Effector memory CD4-positive, alpha-beta T cell (primary cell): ENCODE measurements around the gene PSMD13.
"Not testable (repeated sequence)": the region's sequence is repeated elsewhere in the genome, so short reads cannot be mapped to it uniquely, and the experiment has no call there.

Source experiments
- DNase-seq, 3 donors: peaks; one replicate each; pipeline ENCODE4 v3.0.0-alpha.2; 2020
- H3K27ac ChIP-seq: 2 replicates; pipeline ENCODE4 v1.7.0; 2013; ENCODE audit warnings: mild to moderate bottlenecking, low read length, moderate library complexity; ENCODE audit not compliant: insufficient read depth, poor library complexity, severe bottlenecking
- H3K27me3 ChIP-seq: replicated peaks from 2 replicates; pipeline ENCODE4 v1.7.0; 2013; ENCODE audit warnings: mild to moderate bottlenecking, low read length; ENCODE audit not compliant: insufficient read depth, control insufficient read depth, poor library complexity, severe bottlenecking
- H3K36me3 ChIP-seq: 2 replicates; pipeline ENCODE4 v1.7.0; 2013; ENCODE audit warnings: mild to moderate bottlenecking, low read length, moderate library complexity; ENCODE audit not compliant: control insufficient read depth, insufficient read depth
- H3K4me1 ChIP-seq: 2 replicates; pipeline ENCODE4 v1.7.0; 2013; ENCODE audit warnings: low read length, mild to moderate bottlenecking; ENCODE audit not compliant: control insufficient read depth, insufficient read depth, poor library complexity, severe bottlenecking
- H3K4me3 ChIP-seq: 2 replicates; pipeline ENCODE4 v1.7.0; 2013; ENCODE audit warnings: low read length, low read depth, mild to moderate bottlenecking; ENCODE audit not compliant: insufficient read depth, poor library complexity, severe bottlenecking
- H3K9me3 ChIP-seq: 2 replicates; pipeline ENCODE4 v1.7.0; 2013; ENCODE audit warnings: mild to moderate bottlenecking, low read length, moderate library complexity; ENCODE audit not compliant: control insufficient read depth

PSMD13 gene

DNA sequence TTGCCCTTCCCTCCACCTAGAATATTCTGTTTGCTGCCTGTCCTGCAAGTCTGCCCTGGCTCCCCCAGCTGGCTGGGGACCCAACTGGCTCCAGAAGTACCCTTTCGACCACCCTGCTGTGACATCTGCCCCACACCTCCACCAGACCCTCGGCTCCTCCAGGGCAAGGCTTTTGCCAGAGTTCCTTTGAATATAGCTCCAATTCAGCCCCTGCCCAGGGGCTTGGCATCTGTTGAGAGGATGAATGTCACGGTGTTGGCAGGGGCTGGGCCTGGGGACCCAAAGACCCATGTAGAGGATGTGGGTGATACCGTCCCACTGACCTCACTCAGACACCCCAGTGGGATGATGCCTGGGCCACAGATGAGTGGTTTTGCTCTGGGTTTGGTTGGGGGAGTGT is 45.4 kb downstream of the PSMD13 start:
- Histone ChIP-seq H3K4me3 (peak overlapping the region; percentile 63), H3K27me3 (no peaks in the 10 kb centered on the region), H3K4me1 (peaks cover 53% of the 10 kb centered on the region), H3K9me3 (no peaks in the 10 kb centered on the region), H3K36me3 (no peaks in the 10 kb centered on the region), H3K27ac (no peak overlapping the region)
- no peak for DNase-seq

DNA sequence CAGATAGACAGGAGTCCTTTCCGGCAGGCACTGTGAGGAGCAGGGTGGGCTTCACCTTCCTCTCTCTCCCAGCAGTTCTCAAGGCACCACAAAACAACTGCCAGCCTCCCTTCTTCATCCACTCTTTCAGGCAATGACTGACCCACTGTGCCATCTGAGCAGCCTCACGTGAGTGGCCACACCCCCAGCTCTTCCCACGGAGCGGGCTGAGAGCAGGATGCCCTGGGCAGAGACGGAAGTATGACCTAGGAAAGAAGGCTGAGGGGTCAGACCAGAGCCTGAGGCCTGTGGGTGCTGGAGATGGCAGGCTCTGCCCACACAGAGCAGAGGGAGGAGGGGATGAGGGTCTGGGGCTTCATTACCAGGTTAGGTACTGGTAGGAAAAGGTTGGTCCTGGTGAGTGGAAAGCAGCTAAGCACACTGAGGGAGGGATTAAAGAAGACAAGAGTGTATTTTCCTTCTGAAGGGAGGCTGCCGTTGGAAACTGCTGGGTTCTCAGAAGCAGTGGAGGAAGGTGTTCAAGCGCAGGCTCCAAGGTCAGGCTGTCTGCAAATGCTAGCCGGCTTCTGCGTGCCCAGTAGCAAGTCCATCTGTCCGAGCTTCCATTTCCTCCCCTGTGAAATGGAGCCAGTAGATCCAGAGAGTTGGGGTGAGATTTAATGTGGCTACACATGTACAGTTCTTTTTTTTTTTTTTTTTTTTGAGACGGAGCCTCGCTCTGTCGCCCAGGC is 46.0 kb downstream of the PSMD13 start:
- DNase-seq = no peak
- H3K36me3 ChIP-seq = no peaks in the 10 kb centered on the region
- H3K27me3 ChIP-seq = no peaks in the 10 kb centered on the region
- H3K4me3 ChIP-seq = no peak overlapping the region
- H3K27ac ChIP-seq = no peak overlapping the region
- H3K4me1 ChIP-seq = peaks cover 53% of the 10 kb centered on the region
- H3K9me3 ChIP-seq = no peaks in the 10 kb centered on the region

DNA sequence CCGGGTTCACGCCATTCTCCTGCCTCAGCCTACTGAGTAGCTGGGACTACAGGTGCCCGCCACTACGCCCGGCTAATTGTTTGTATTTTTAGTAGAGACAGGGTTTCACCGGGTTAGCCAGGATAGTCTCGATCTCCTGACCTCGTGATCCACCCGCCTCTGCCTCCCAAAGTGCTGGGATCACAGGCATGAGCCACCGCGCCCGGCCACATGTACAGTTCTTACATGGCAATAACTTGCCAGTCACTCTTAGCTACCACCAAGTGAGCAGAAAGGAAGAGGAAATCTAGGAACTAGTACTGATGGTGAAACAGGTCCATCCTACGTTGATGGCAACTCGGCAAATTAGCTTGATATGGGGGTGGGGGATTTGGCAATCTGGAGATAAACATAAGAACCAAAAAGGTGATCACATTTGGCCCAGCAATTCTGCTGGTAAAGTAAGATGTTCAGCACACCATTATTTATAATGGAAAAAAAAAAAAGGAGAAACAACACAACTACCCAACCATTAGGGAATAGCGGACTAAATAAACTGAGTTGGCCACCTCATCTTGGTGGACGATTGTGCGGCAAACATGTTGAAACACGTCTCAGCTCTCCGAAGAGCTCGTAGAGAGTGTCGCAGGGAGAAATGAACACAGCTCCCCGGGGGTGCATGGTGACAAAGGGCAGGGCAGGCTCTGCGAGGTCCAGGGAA is 46.8 kb downstream of the PSMD13 start:
- Histone ChIP-seq H3K4me3 (no peak overlapping the region), H3K4me1 (peaks cover 51% of the 10 kb centered on the region), H3K36me3 (no peaks in the 10 kb centered on the region), H3K9me3 (no peaks in the 10 kb centered on the region), H3K27me3 (no peaks in the 10 kb centered on the region), H3K27ac (no peak overlapping the region)
- no peak for DNase-seq

DNA sequence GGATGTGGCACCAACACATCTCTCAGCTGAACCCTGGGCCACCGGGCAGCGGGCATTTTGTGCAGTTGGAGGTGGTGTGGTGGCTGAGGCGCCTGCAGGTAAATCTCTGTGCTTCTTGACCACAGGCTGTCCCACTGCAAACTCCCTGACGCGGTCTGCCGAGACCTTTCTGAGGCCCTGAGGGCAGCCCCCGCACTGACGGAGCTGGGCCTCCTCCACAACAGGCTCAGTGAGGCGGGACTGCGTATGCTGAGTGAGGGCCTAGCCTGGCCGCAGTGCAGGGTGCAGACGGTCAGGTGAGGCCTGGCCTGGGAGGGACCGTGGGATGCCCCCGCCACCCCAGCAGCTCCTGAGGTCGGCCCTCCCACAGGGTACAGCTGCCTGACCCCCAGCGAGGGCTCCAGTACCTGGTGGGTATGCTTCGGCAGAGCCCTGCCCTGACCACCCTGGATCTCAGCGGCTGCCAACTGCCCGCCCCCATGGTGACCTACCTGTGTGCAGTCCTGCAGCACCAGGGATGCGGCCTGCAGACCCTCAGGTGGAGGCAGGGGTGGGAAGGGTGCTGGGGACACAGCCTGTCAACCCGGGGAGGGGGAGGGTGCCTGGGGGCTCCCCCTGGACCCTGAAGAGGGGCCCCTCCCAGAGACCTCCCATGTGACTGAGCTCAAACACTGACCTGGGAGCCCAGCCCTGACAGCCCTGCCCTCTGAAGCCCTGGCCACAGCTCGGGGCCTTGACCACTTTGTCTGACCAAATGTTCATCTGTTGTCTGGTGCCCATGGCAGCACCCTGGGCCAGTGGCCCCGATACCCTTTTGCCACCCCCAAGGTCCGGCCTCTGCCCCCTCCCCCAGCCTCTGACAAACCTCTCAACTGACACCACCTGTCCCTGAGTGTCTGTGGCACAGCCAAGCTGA is 47.6 kb downstream of the PSMD13 start:
- Histone ChIP-seq H3K27ac (no peak overlapping the region), H3K4me3 (no peak overlapping the region), H3K36me3 (no peaks in the 10 kb centered on the region), H3K27me3 (no peaks in the 10 kb centered on the region), H3K9me3 (no peaks in the 10 kb centered on the region), H3K4me1 (peaks cover 43% of the 10 kb centered on the region)
- no peak for DNase-seq

DNA sequence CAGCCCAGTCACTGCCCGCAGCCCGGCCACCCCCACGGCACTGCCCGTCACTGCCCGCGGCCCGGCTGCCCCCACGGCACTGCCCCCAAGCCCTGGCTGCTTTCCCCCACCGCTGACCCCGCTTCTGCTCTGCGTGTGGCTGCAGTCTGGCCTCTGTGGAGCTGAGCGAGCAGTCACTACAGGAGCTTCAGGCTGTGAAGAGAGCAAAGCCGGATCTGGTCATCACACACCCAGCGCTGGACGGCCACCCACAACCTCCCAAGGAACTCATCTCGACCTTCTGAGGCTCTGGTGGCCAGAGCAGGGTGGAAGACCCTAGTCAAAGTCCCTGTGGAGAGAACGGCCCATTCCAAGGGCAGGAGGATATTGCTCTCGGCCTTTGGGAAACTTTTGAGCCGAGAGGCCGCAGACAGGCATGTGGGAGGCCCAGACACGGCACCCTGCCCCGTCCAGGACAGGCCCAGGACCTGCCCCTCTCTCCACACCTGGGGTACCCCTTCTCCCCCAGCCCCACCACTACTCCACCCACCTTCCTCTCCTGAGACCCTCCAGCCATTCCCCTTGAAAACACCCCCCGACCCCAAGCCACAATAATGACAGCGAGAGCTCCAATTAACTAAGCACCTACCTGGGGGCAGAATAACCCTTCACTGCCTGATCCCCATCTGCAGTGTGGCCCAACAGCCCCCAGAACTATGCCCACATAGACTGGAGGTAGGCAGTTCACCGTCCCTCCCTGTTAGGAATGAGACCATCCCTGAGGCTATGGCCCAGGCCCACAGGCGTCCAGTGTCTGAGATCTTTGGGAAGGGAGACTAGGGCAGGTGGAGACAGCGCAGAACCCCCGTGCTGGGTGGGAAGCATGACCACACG is 48.5 kb downstream of the PSMD13 start:
- Histone ChIP-seq H3K36me3 (peaks cover 3% of the 10 kb centered on the region), H3K9me3 (no peaks in the 10 kb centered on the region), H3K4me3 (no peak overlapping the region), H3K27ac (no peak overlapping the region), H3K4me1 (peaks cover 36% of the 10 kb centered on the region), H3K27me3 (no peaks in the 10 kb centered on the region)
- DNase-seq = no peak

DNA sequence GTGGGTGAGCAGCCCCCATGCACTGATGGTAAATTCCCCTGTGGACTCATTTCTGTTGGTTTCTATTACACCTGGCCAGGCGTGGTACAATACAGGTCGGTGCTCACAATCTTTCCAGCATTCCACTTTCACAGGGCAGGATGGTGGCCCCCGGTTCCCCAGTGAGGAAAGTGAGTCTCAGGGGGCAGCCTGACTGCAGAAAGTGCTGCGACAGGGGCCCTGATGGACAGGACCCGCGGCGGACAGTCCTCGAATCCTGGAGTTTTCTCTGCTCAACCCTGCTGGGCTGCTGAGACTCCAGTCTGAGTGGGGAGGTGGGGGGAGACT is 49.1 kb downstream of the PSMD13 start:
- H3K4me1 ChIP-seq = peaks cover 30% of the 10 kb centered on the region
- peaks cover 7% of the 10 kb centered on the region for H3K36me3 ChIP-seq
- H3K4me3 ChIP-seq = no peak overlapping the region
- no peaks in the 10 kb centered on the region for H3K9me3 ChIP-seq
- H3K27me3 ChIP-seq = no peaks in the 10 kb centered on the region
- no peak for DNase-seq
- no peak overlapping the region for H3K27ac ChIP-seq

DNA sequence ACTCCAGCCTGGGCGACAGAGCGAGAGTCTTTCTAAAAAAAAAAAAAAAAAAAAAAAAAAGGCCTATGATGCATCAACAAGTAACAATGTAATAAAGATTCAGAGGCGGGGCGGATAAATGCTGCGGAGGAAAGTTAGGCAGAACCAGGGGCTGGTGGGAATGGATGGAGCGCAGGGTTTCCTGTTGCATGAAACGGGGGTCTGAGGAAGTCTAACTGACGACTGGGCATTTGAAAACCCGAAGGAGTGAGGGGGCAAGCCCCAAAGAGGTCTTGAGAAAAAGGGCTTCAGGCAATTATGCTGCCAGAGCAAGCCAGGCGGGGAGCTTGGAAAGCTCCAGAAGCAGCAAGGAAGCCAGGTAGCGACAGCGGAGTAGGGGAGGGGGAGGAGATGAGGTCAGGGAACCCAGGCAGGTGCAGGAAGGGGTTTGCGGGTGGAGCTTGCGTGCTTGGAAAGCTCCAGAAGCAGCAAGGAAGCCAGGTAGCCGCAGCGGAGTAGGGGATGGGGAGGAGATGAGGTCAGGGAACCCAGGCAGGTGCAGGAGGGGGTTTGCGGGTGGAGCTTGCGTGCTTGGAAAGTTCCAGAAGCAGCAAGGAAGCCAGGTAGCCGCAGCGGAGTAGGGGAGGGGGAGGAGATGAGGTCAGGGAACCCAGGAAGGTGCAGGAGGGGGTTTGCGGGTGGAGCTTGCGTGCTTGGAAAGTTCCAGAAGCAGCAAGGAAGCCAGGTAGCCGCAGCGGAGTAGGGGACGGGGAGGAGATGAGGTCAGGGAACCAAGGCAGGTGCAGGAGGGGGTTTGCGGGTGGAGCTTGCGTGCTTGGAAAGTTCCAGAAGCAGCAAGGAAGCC is 50.4 kb downstream of the PSMD13 start:
- H3K4me3 ChIP-seq = peak overlapping the region; percentile 90
- H3K27me3 ChIP-seq, H3K36me3 ChIP-seq, H3K9me3 ChIP-seq: not testable (repeated sequence)
- peak overlapping the region; percentile 96 for H3K27ac ChIP-seq
- H3K4me1 ChIP-seq = peaks cover 17% of the 10 kb centered on the region
- DNase-seq = peak; percentile 75 to 84 (median 78)

DNA sequence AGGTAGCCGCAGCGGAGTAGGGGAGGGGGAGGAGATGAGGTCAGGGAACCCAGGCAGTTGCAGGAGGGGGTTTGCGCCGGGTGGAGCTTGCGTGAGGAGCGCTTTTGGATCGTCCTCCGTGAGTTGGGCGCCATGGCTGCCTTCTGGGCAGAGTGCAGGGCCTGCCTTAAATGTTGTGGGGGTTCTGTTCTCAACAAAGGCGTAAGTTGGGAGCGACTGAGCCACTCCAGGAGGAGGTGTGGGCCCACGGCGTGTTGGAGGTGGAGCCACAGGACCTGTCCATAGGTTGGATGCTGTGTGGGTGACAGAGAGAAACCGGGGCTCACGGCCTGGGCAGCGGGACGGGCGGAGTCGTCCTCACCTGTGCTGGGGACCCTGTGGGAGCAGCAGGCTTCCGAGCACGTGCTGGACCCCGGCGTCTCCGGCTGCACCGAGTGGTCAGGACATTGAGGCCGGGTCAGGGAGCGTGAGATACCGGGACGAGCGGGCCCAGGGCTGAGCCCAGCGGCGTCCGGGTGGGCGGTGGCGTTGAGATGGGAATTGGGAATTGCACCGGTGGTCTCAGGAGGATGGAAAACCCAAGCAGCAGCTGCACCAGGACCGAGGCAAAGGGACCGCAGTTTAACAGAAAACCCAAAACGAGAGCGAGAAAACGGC is 51.2 kb downstream of the PSMD13 start:
- H3K9me3 ChIP-seq = no peaks in the 10 kb centered on the region
- H3K4me1 ChIP-seq = peaks cover 9% of the 10 kb centered on the region
- peak overlapping the region; percentile 90 for H3K4me3 ChIP-seq
- peak overlapping the region; percentile 96 for H3K27ac ChIP-seq
- no peaks in the 10 kb centered on the region for H3K27me3 ChIP-seq
- DNase-seq = no peak
- peaks cover 14% of the 10 kb centered on the region for H3K36me3 ChIP-seq
